Omental fat pad (tissue), 4 donors: ENCODE data around the gene DNAJC1. TPM values are rescaled to one million over a fixed set of nuclear protein-coding genes. Genes with fewer than 3 reads are reported as not detected.
A peak's percentile ranks its signal among the peaks of the same experiment; 100 is the strongest.

Experiments used
- ATAC-seq: fragments of 150-250 bp; one replicate; pipeline ENCODE4 v1.9.1; 2016; ENCODE audit warnings: mild to moderate bottlenecking, moderate library complexity; ENCODE audit not compliant: low FRiP score
- DNase-seq: peaks from one replicate; pipeline ENCODE4 v3.0.0-alpha.2; 2019; ENCODE audit warnings: low spot score
- total RNA-seq, 4 donors: library from RNA; depleted of rRNA; stranded (reverse); fragments of >200 nt; gene quantifications; one replicate each; pipeline ENCODE4 v1.1.0, GENCODE V29; 2016
- TF ChIP-seq, protein P1 (sequence below), 3 donors: fragments of 450-650 bp; IDR thresholded peaks; one replicate each; pipeline ENCODE4 v1.5.1; 2016 to 2017; ENCODE audit warnings: antibody characterized with exemption in 3 of 3, mild to moderate bottlenecking in 3 of 3, moderate library complexity in 2 of 3

The DNAJC1 gene
- total RNA-seq, 4 donors from 2014 or later = 69.5 to 119 (median 89.8) TPM

DNA sequence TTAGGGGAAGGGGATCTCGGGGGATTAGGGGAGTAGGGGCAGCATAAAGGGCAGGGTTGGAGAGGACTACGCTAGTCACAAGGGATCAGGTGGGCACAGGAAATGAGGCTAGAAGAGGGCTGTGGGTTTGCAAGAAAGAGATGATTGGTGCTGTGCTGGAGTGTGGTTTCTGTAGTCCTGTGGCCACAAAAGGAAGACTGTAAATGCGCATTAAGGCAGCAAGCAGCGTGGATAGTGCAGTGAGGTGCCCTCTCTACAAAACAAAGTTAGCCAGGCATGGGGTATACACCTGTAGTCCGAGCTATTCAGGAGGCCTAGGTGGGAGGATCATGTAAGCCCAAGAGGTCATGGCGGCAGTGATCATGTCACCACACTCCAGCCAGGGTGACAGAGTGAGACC is 257.4 kb downstream of the DNAJC1 start:
- TF ChIP-seq, protein P1, sequence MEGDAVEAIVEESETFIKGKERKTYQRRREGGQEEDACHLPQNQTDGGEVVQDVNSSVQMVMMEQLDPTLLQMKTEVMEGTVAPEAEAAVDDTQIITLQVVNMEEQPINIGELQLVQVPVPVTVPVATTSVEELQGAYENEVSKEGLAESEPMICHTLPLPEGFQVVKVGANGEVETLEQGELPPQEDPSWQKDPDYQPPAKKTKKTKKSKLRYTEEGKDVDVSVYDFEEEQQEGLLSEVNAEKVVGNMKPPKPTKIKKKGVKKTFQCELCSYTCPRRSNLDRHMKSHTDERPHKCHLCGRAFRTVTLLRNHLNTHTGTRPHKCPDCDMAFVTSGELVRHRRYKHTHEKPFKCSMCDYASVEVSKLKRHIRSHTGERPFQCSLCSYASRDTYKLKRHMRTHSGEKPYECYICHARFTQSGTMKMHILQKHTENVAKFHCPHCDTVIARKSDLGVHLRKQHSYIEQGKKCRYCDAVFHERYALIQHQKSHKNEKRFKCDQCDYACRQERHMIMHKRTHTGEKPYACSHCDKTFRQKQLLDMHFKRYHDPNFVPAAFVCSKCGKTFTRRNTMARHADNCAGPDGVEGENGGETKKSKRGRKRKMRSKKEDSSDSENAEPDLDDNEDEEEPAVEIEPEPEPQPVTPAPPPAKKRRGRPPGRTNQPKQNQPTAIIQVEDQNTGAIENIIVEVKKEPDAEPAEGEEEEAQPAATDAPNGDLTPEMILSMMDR (IDR thresholded peaks at IDR 0.05) = no peak
- DNase-seq = no peak
- ATAC-seq = no peak

DNA sequence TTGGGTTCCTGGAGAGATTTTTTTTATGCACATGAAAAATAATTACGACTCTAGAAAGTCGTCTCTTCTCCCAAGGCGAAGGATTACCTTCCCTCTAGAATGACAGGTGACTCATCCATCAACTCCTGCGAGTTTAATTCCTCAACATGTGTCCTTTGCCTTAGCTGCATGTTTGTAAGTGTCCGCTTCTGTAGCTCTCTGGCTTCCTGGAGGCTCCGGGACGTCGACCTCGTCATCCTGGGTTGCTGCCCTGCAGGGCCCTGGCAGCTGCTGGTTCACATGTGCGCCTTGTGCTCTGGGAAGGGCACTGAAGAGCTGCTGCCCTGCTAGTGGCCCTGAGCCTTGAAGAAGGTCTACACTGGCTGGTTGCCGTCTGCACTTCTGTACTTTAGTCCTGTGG is 259.3 kb downstream of the DNAJC1 start:
- no peak for ATAC-seq
- TF ChIP-seq, protein P1 (IDR thresholded peaks at IDR 0.05) = no peak

DNA sequence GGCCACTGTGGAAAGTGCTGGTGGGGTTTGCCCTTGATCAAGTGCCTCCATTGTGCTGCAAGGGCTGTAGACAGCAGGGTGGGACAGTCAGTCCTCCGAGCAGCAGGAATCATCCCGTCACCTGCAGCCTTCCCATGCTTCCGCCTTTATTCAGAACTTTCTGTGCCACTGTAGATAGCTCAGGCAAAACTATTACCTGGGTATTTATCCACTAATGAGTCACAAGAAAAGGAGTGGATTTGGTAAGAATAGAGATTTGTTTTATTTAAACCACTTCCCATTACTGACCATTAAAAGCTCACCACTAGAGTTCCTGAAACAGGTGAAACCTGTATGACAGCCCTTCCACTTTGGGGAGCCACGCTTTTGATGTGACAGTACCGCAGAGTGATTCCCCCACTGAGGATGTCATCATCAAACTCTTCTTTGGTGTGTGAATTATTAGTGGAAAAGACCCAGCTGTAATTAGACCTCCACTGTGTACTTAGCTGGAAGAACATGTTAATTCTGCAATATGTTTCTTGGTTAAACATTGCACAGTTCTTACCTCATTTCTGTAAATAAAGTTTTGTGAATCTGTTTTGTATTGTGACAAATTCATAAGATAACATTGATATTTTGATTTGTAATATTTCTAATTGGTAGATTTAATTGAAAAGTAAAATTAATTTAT is 260.7 kb downstream of the DNAJC1 start:
- TF ChIP-seq, protein P1 (IDR thresholded peaks at IDR 0.05) = no peak
- ATAC-seq (no peak), DNase-seq (no peak)

More for the DNA sequence above, 259.3 kb downstream of the DNAJC1 start:
- DNase-seq = no peak

DNA sequence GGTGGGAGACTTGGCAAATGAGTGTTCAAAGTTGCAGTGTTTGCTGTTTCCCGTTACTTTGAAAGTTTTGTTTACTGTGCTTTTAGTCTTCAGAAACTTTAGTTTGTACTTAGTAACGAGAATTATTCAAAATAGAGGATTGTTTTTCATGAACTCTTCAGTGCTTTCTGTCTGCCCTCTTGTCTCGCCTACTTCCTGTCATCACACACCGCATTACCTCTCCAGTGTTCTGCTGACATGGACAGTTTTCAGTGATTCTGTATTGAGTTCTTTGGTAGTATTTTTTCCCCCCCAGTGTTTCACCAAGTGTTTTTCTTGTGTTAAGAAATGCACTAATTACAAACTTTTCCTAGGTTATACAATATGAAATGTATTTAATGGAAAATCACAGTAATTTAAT is 262.5 kb downstream of the DNAJC1 start:
- ATAC-seq (no peak), DNase-seq (no peak)
- TF ChIP-seq, protein P1 (IDR thresholded peaks at IDR 0.05) = no peak

DNA sequence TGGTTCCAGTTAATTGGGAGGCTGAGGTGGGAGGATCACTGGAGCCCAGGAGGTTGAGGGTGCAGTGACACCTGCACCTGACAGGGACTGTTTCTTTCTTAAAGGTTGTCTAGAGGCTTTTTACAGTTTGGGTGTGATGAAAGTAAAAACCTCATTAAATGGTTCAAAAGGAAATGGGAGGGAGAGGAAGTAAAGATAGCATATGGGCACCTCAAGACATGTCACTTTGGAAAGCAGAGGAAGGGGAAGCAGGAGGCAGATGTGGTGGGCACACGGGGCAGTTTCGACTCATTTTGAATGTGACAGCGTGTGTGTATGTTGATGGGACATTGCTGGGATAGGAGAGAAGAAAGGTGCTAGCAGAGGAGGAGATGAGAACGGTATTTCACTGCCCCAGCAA is 266.4 kb downstream of the DNAJC1 start:
- no peak for DNase-seq
- no peak for ATAC-seq
- TF ChIP-seq, protein P1 (IDR thresholded peaks at IDR 0.05) = no peak

DNA sequence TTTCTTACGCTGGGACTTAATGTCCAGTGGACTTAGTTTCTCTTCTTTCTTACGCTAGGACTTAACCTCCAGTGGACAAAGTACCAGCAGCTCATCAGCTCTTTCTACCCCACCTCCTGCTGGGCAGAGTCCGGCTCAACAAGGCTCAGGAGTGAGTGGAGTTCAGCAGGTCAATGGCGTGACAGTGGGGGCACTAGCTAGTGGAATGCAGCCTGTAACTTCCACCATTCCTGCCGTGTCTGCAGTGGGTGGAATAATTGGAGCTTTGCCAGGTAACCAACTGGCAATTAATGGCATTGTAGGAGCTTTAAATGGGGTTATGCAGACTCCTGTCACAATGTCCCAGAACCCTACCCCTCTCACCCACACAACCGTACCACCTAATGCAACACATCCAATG is 269.8 kb downstream of the DNAJC1 start:
- ATAC-seq = no peak
- TF ChIP-seq, protein P1 (IDR thresholded peaks at IDR 0.05) = no peak

DNA sequence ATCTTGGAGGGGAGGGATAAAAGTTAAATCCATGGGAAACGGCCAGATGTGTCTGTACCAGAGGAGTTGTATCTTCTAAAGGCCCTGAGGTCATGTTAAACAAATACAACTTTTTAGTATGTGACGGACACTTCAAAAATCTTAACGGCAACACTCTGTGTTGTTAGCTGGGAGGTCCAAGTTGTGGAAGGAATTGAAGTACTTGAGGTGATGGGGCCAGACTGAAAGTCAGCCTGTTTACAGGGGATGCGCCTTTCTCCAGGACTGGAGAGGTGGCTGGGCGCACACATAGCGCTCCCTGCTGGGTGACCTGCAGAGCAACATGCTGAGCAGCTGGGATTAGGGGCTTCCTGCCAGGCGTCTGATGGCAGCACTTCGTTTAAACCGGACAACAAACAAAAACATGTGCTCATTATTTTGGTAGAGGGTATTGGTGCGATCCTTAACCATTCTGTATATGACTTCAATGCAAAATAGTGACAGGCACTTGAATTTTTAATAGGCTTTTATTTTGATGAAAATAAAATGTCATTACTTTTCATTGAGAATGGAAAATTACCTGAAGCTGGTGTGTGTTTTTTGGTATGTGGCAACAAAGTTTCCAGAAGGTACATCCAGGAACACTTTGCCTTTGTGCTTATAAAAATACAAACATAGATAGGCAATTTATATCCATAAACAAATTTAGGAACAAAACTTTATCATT is 271.3 kb downstream of the DNAJC1 start:
- DNase-seq = no peak
- TF ChIP-seq, protein P1 (IDR thresholded peaks at IDR 0.05) = peak in 1 of 3 donors; percentile 26
- peak; percentile 79 for ATAC-seq

More for the DNA sequence above, 269.8 kb downstream of the DNAJC1 start:
- no peak for DNase-seq
